Mesendoderm (in vitro differentiated cells): ENCODE measurements around the gene GNS.
"Not testable (repeated sequence)": the region's sequence is repeated elsewhere in the genome, so short reads cannot be mapped to it uniquely, and the experiment has no call there.

Experiments
- DNase-seq: peaks from one replicate; pipeline ENCODE4 v3.0.0; 2013
- H2AK5ac ChIP-seq: 2 replicates; pipeline ENCODE4 v1.6.1; 2013; ENCODE audit warnings: low read length, inconsistent platforms
- H2BK120ac ChIP-seq: 2 replicates; pipeline ENCODE4 v1.6.1; 2013; ENCODE audit warnings: low read depth, mild to moderate bottlenecking, low read length, moderate library complexity, mixed read lengths
- H2BK15ac ChIP-seq: replicated peaks from 2 replicates; pipeline ENCODE4 v1.6.1; 2013; ENCODE audit warnings: low read depth, mild to moderate bottlenecking, moderate library complexity
- H2BK5ac ChIP-seq: 2 replicates; pipeline ENCODE4 v1.6.1; 2013; ENCODE audit warnings: low read length, inconsistent platforms
- H3K18ac ChIP-seq: 2 replicates; pipeline ENCODE4 v1.6.1; 2013; ENCODE audit warnings: mild to moderate bottlenecking, low read length, mixed read lengths
- H3K23ac ChIP-seq: one replicate; pipeline ENCODE4 v1.6.1; 2013; ENCODE audit warnings: low read length
- H3K27ac ChIP-seq: 2 replicates; pipeline ENCODE4 v1.5.1; 2013; ENCODE audit warnings: low read depth, mild to moderate bottlenecking, inconsistent platforms, low read length, moderate library complexity
- H3K27me3 ChIP-seq: 2 replicates; pipeline ENCODE4 v1.6.1; 2013; ENCODE audit warnings: low read length, control low read depth, mild to moderate bottlenecking, inconsistent platforms; ENCODE audit not compliant: insufficient read depth, poor library complexity
- H3K36me3 ChIP-seq: 2 replicates; pipeline ENCODE4 v1.6.1; 2013; ENCODE audit warnings: low read length, inconsistent platforms; ENCODE audit not compliant: control insufficient read depth, insufficient read depth
- H3K4ac ChIP-seq: one replicate; pipeline ENCODE4 v1.6.1; 2013; ENCODE audit warnings: low read depth, mild to moderate bottlenecking, low read length, moderate library complexity
- H3K4me1 ChIP-seq: 2 replicates; pipeline ENCODE4 v1.6.1; 2013; ENCODE audit warnings: low read depth, low read length, inconsistent platforms; ENCODE audit not compliant: control insufficient read depth
- H3K4me2 ChIP-seq: 2 replicates; pipeline ENCODE4 v1.6.1; 2013; ENCODE audit warnings: low read length
- H3K4me3 ChIP-seq: 2 replicates; pipeline ENCODE4 v1.5.1; 2013; ENCODE audit warnings: mild to moderate bottlenecking, low read length
- H3K56ac ChIP-seq: one replicate; pipeline ENCODE4 v1.6.1; 2013; ENCODE audit warnings: low read length
- H3K79me1 ChIP-seq: 2 replicates; pipeline ENCODE4 v1.6.1; 2013; ENCODE audit warnings: low read length, inconsistent platforms
- H3K79me2 ChIP-seq: 2 replicates; pipeline ENCODE4 v1.6.1; 2013; ENCODE audit warnings: mild to moderate bottlenecking, low read length; ENCODE audit not compliant: control insufficient read depth, insufficient read depth
- H3K9ac ChIP-seq: 2 replicates; pipeline ENCODE4 v1.6.1; 2013; ENCODE audit warnings: low read length, inconsistent platforms
- H4K5ac ChIP-seq: one replicate; pipeline ENCODE4 v1.6.1; 2013; ENCODE audit warnings: low read length
- H4K8ac ChIP-seq: one replicate; pipeline ENCODE4 v1.6.1; 2013; ENCODE audit warnings: low read depth, mild to moderate bottlenecking, control low read depth, low read length, moderate library complexity
- WGBS: extraction: QIAGEN DNeasy Blood & Tissue Kit; methylation state at CpG from one replicate; pipeline ENCODE4 v1.1.7; 2013; ENCODE audit warnings: low lambda C conversion rate, missing lambda C conversion rate; ENCODE audit not compliant: insufficient coverage; ENCODE audit errors: extremely low coverage; 5-methylcytosine and 5-hydroxymethylcytosine counted together

The GNS gene

GRCh38 chr12:64781280-64782190 lies 22.3 kb upstream of the GNS start:
- H3K79me2 ChIP-seq, result no peaks in the 10 kb centered on the region
- H3K4ac ChIP-seq, result no peak overlapping the region
- H3K4me3 ChIP-seq, result no peak overlapping the region
- peak overlapping the region; percentile 61 for H3K4me2 ChIP-seq
- H3K36me3 ChIP-seq, result no peaks in the 10 kb centered on the region
- H2BK15ac ChIP-seq, result no peak overlapping the region
- WGBS, result no CpG with 5 or more reads among the region's 39 CpGs
- peak; percentile 32 for DNase-seq
- H3K27me3 ChIP-seq, result peaks cover 20% of the 10 kb centered on the region
- H4K5ac ChIP-seq, result no peak overlapping the region
- no peak overlapping the region for H3K9ac ChIP-seq
- no peak overlapping the region for H2BK120ac ChIP-seq
- H3K4me1 ChIP-seq, result no peaks in the 10 kb centered on the region
- H3K23ac ChIP-seq, result no peak overlapping the region
- H3K27ac ChIP-seq, result no peak overlapping the region
- peak overlapping the region; percentile 49 for H3K56ac ChIP-seq
- no peak overlapping the region for H4K8ac ChIP-seq
- no peak overlapping the region for H3K18ac ChIP-seq
- no peaks in the 10 kb centered on the region for H3K79me1 ChIP-seq
- H2BK5ac ChIP-seq, result no peak overlapping the region
- H2AK5ac ChIP-seq, result no peak overlapping the region

- peaks cover 20% of the 10 kb centered on the region for H3K27me3 ChIP-seq
- no peak overlapping the region for H3K4me3 ChIP-seq
- no peak overlapping the region for H2AK5ac ChIP-seq
- no peak overlapping the region for H2BK15ac ChIP-seq
- H3K79me1 ChIP-seq, result no peaks in the 10 kb centered on the region
- H3K9ac ChIP-seq, result peak overlapping the region; percentile 28
- H3K36me3 ChIP-seq, result no peaks in the 10 kb centered on the region
- H3K4ac ChIP-seq, result no peak overlapping the region
- H4K8ac ChIP-seq, result no peak overlapping the region
- peak; percentile 40 for DNase-seq
- WGBS, result no CpG with 5 or more reads among the region's 103 CpGs
- no peaks in the 10 kb centered on the region for H3K79me2 ChIP-seq
- H2BK120ac ChIP-seq, result no peak overlapping the region
- no peak overlapping the region for H4K5ac ChIP-seq
- H3K27ac ChIP-seq, result no peak overlapping the region
- H3K18ac ChIP-seq, result no peak overlapping the region
- peak overlapping the region; percentile 32 for H3K23ac ChIP-seq
- peak overlapping the region; percentile 70 for H3K56ac ChIP-seq
- H3K4me2 ChIP-seq, result peak overlapping the region; percentile 61
- no peak overlapping the region for H2BK5ac ChIP-seq
- H3K4me1 ChIP-seq, result no peaks in the 10 kb centered on the region
Measured at GRCh38 chr12:64780531-64781279, 21.5 kb upstream of the GNS start.

- no peak overlapping the region for H3K27ac ChIP-seq
- peak overlapping the region; percentile 61 for H3K4me2 ChIP-seq
- H2AK5ac ChIP-seq, result no peak overlapping the region
- no peaks in the 10 kb centered on the region for H3K79me2 ChIP-seq
- no peak overlapping the region for H3K18ac ChIP-seq
- peaks cover 20% of the 10 kb centered on the region for H3K27me3 ChIP-seq
- H3K4me1 ChIP-seq, result no peaks in the 10 kb centered on the region
- no peak overlapping the region for H2BK120ac ChIP-seq
- H4K5ac ChIP-seq, result no peak overlapping the region
- H3K4me3 ChIP-seq, result no peak overlapping the region
- WGBS, result no CpG with 5 or more reads among the region's 15 CpGs
- H4K8ac ChIP-seq, result no peak overlapping the region
- H3K36me3 ChIP-seq, result no peaks in the 10 kb centered on the region
- H3K56ac ChIP-seq, result peak overlapping the region; percentile 70
- no peak for DNase-seq
- no peak overlapping the region for H2BK15ac ChIP-seq
- no peak overlapping the region for H2BK5ac ChIP-seq
- peak overlapping the region; percentile 28 for H3K9ac ChIP-seq
- H3K79me1 ChIP-seq, result no peaks in the 10 kb centered on the region
- no peak overlapping the region for H3K23ac ChIP-seq
- H3K4ac ChIP-seq, result no peak overlapping the region
Measured at GRCh38 chr12:64780132-64780530, 20.9 kb upstream of the GNS start.

GRCh38 chr12:64779354-64779974 lies 20.3 kb upstream of the GNS start:
- no peaks in the 10 kb centered on the region for H3K4me1 ChIP-seq
- no CpG with 5 or more reads among the region's 10 CpGs for WGBS
- H3K4me3 ChIP-seq, result no peak overlapping the region
- H4K5ac ChIP-seq, result no peak overlapping the region
- no peak overlapping the region for H3K18ac ChIP-seq
- no peak overlapping the region for H2BK5ac ChIP-seq
- H3K56ac ChIP-seq, result no peak overlapping the region
- DNase-seq, result no peak
- H3K36me3 ChIP-seq, result no peaks in the 10 kb centered on the region
- no peak overlapping the region for H3K4ac ChIP-seq
- H3K27me3 ChIP-seq, result peaks cover 20% of the 10 kb centered on the region
- H2BK15ac ChIP-seq, result no peak overlapping the region
- no peak overlapping the region for H4K8ac ChIP-seq
- H3K79me1 ChIP-seq, result no peaks in the 10 kb centered on the region
- H3K79me2 ChIP-seq, result no peaks in the 10 kb centered on the region
- H3K9ac ChIP-seq, result no peak overlapping the region
- no peak overlapping the region for H2AK5ac ChIP-seq
- H3K23ac ChIP-seq, result no peak overlapping the region
- H3K27ac ChIP-seq, result no peak overlapping the region
- H3K4me2 ChIP-seq, result no peak overlapping the region
- H2BK120ac ChIP-seq, result no peak overlapping the region

- not testable (repeated sequence) for H3K27me3 ChIP-seq, H3K27ac ChIP-seq, H3K18ac ChIP-seq, H3K56ac ChIP-seq, H3K4me1 ChIP-seq, H3K36me3 ChIP-seq, H2BK120ac ChIP-seq, H3K4me3 ChIP-seq, DNase-seq, H2BK15ac ChIP-seq, H4K5ac ChIP-seq, H4K8ac ChIP-seq, H3K4me2 ChIP-seq, H2AK5ac ChIP-seq, H3K9ac ChIP-seq, H2BK5ac ChIP-seq, H3K79me1 ChIP-seq, H3K4ac ChIP-seq, H3K79me2 ChIP-seq, H3K23ac ChIP-seq
Measured at GRCh38 chr12:64775147-64775736, 16.0 kb upstream of the GNS start.
